ENCODE data around the gene GTF3C5. TPM values are rescaled to one million over a fixed set of nuclear protein-coding genes. Genes with fewer than 3 reads are reported as not detected.

GTF3C5 gene
- total and polyA plus RNA-seq, 9 of the 15 experiments (the other 6 are each of a cell fraction or from before 2014, with no cell fraction given): 3.8 to 118 (median 83.7) TPM

- TF ChIP-seq CTCF (IDR thresholded peaks at IDR 0.05 in 2 of 3, conservative IDR thresholded peaks at IDR 0.05 in 1 of 3; ENCODE audit: insufficient read depth in 2 of 3, low read depth in 1 of 3, low read length in 3 of 3) (no peak), ARID1B (IDR thresholded peaks at IDR 0.05) (no peak; the same call in 1 of the 2 replicates), NKRF (IDR thresholded peaks at IDR 0.05; ENCODE audit: borderline replicate concordance) (peak; percentile 83; the same call in 1 of the 2 replicates), NCOR1 (IDR thresholded peaks at IDR 0.05) (peak; percentile 46), BRD4 (IDR thresholded peaks at IDR 0.05) (peak; percentile 84), ZNF23 (CRISPR knock-in tag; IDR thresholded peaks at IDR 0.05) (no peak), REST (IDR thresholded peaks at IDR 0.05; ENCODE audit: borderline replicate concordance) (no peak), REST (CRISPR knock-in tag; IDR thresholded peaks at IDR 0.05; ENCODE audit: low read depth) (no peak; the same call in 1 of the 2 replicates), EHMT2 (IDR thresholded peaks at IDR 0.05) (peak; percentile 54; the same call in 1 of the 2 replicates), ZNF511 (CRISPR knock-in tag; IDR thresholded peaks at IDR 0.05) (peak; percentile 83), CTCFL (IDR thresholded peaks at IDR 0.05; ENCODE audit: borderline replicate concordance, insufficient read depth, low read depth, low read length, poor library complexity, severe bottlenecking) (no peak), SNIP1 (IDR thresholded peaks at IDR 0.05; ENCODE audit: low read depth) (0 out of 2 replicates have a peak, but pooled peaks have one; percentile 40)
Measured at GRCh38 chr9:133030317-133031129, at the start of gene GTF3C5 (continued).
